Activated naive CD4-positive, alpha-beta T cell treated with anti-CD3 and anti-CD28 coated beads for 36 hours (primary cell): ENCODE results near the gene PRDX6. TPM values are rescaled to one million over a fixed set of nuclear protein-coding genes. Genes with fewer than 3 reads are reported as not detected.
"Not testable (repeated sequence)": the region's sequence is repeated elsewhere in the genome, so short reads cannot be mapped to it uniquely, and the experiment has no call there.

ENCODE experiments used
- CTCF ChIA-PET: fragments of 350-600 bp; sonication (Branson Sonifier 250); formaldehyde crosslinking; loops from one replicate; lab custom pipeline; 2021; ENCODE audit warnings: antibody characterized with exemption; lab: Charles Lee
- DNase-seq: peaks from one replicate; pipeline ENCODE4 v3.0.0-alpha.2; 2020
- H3K27ac Mint-ChIP-seq: one replicate; pipeline ENCODE4 v1.8.0; 2021; ENCODE audit warnings: mild to moderate bottlenecking, mixed read lengths
- H3K27me3 Mint-ChIP-seq: one replicate; pipeline ENCODE4 v1.8.0; 2021; ENCODE audit warnings: low read depth, mixed read lengths
- H3K36me3 Mint-ChIP-seq: one replicate; pipeline ENCODE4 v1.8.0; 2021; ENCODE audit warnings: low read depth, mixed read lengths
- H3K4me1 Mint-ChIP-seq: one replicate; pipeline ENCODE4 v1.8.0; 2021; ENCODE audit warnings: low read depth, mixed read lengths
- H3K4me3 Mint-ChIP-seq: one replicate; pipeline ENCODE4 v1.8.0; 2021; ENCODE audit warnings: mild to moderate bottlenecking, moderate library complexity, mixed read lengths
- H3K9me3 Mint-ChIP-seq: one replicate; pipeline ENCODE4 v1.8.0; 2021; ENCODE audit warnings: mixed read lengths
- intact Hi-C: fragments of 100-400 bp; cut with micrococcal nuclease; formaldehyde crosslinking; loops from one replicate; pipeline ENCODE4 v1.15.1; 2023
- total RNA-seq, 2 experiments: library from RNA; stranded (reverse); gene quantifications; one replicate each; pipeline ENCODE4 v1.2.3, GENCODE V29; 2021

The PRDX6 gene
- total RNA-seq, 2 experiments from 2014 or later, result 147 to 150 TPM

GRCh38 chr1:173505391-173505790 lies 28.3 kb downstream of the PRDX6 start:
- Mint-ChIP-seq H3K27me3 (no peaks in the 10 kb centered on the region), H3K4me1 (no peaks in the 10 kb centered on the region), H3K36me3 (no peaks in the 10 kb centered on the region), H3K27ac (no peak overlapping the region), H3K4me3 (no peak overlapping the region), H3K9me3 (no peaks in the 10 kb centered on the region)
- no peak for DNase-seq
- intact Hi-C loops, result no loop called here
- CTCF ChIA-PET, result no interaction called here

GRCh38 chr1:173506437-173506836 lies 29.3 kb downstream of the PRDX6 start:
- Mint-ChIP-seq H3K36me3 (no peaks in the 10 kb centered on the region), H3K27me3 (no peaks in the 10 kb centered on the region), H3K4me3 (no peak overlapping the region), H3K27ac (no peak overlapping the region), H3K4me1 (no peaks in the 10 kb centered on the region), H3K9me3 (no peaks in the 10 kb centered on the region)
- peak; percentile 7 for DNase-seq
- CTCF ChIA-PET, result interaction anchor here (0.8 kb wide), 1 partner anchor 65 kb away, joined by 3 read pairs; no protein-coding TSS in a partner anchor
- intact Hi-C loops, result loop anchor here (1.0 kb wide), 1 partner anchor 75 kb away; no protein-coding TSS in a partner anchor

GRCh38 chr1:173507205-173507846 lies 30.2 kb downstream of the PRDX6 start:
- Mint-ChIP-seq H3K27ac (no peak overlapping the region), H3K4me1 (no peaks in the 10 kb centered on the region), H3K36me3 (no peaks in the 10 kb centered on the region), H3K4me3 (no peak overlapping the region), H3K27me3 (no peaks in the 10 kb centered on the region), H3K9me3 (no peaks in the 10 kb centered on the region)
- CTCF ChIA-PET, result interaction anchor here (0.8 kb wide), 1 partner anchor 64 kb away, joined by 3 read pairs; no protein-coding TSS in a partner anchor
- intact Hi-C loops, result no loop called here
- DNase-seq, result no peak

GRCh38 chr1:173507847-173508209 lies 30.7 kb downstream of the PRDX6 start:
- Mint-ChIP-seq H3K27me3 (no peaks in the 10 kb centered on the region), H3K36me3 (no peaks in the 10 kb centered on the region), H3K4me1 (no peaks in the 10 kb centered on the region), H3K27ac (no peak overlapping the region), H3K4me3 (no peak overlapping the region), H3K9me3 (no peaks in the 10 kb centered on the region)
- intact Hi-C loops, result no loop called here
- no peak for DNase-seq
- CTCF ChIA-PET, result interaction anchor here (0.6 kb wide), 1 partner anchor 719 kb away, joined by 3 read pairs; no protein-coding TSS in a partner anchor

- CTCF ChIA-PET, result interaction anchor here (0.6 kb wide), 1 partner anchor 719 kb away, joined by 3 read pairs; no protein-coding TSS in a partner anchor
- Mint-ChIP-seq H3K27me3 (no peaks in the 10 kb centered on the region), H3K9me3 (peaks cover 2% of the 10 kb centered on the region), H3K4me3 (no peak overlapping the region), H3K36me3 (no peaks in the 10 kb centered on the region), H3K27ac (no peak overlapping the region), H3K4me1 (no peaks in the 10 kb centered on the region)
- no peak for DNase-seq
- intact Hi-C loops, result no loop called here
Observed at GRCh38 chr1:173508541-173508940, 31.4 kb downstream of the PRDX6 start.

- intact Hi-C loops, result no loop called here
- Mint-ChIP-seq H3K9me3 (peaks cover 10% of the 10 kb centered on the region), H3K4me1 (no peaks in the 10 kb centered on the region), H3K36me3 (peaks cover 1% of the 10 kb centered on the region), H3K4me3 (no peak overlapping the region), H3K27me3 (no peaks in the 10 kb centered on the region), H3K27ac (no peak overlapping the region)
- DNase-seq, result no peak
- CTCF ChIA-PET, result interaction anchor here (0.6 kb wide), 1 partner anchor 647 kb away, joined by 5 read pairs; no protein-coding TSS in a partner anchor
Observed at GRCh38 chr1:173509797-173510196, 32.7 kb downstream of the PRDX6 start.

GRCh38 chr1:173514503-173514902 lies 37.4 kb downstream of the PRDX6 start:
- CTCF ChIA-PET, DNase-seq, H3K4me1 Mint-ChIP-seq, H3K27ac Mint-ChIP-seq, intact Hi-C loops, H3K4me3 Mint-ChIP-seq, H3K36me3 Mint-ChIP-seq, H3K27me3 Mint-ChIP-seq: not testable (repeated sequence)
- peaks cover 10% of the 10 kb centered on the region for H3K9me3 Mint-ChIP-seq

GRCh38 chr1:173520799-173521198 lies 43.7 kb downstream of the PRDX6 start:
- no peaks in the 10 kb centered on the region for H3K36me3 Mint-ChIP-seq
- peaks cover 8% of the 10 kb centered on the region for H3K4me1 Mint-ChIP-seq
- no peaks in the 10 kb centered on the region for H3K27me3 Mint-ChIP-seq
- CTCF ChIA-PET, result interaction anchor here (0.7 kb wide), 1 partner anchor 44 kb away, joined by 3 read pairs; no protein-coding TSS in a partner anchor
- intact Hi-C loops, result no loop called here
- no peaks in the 10 kb centered on the region for H3K9me3 Mint-ChIP-seq
- DNase-seq, result no peak
- no peak overlapping the region for H3K27ac Mint-ChIP-seq
- H3K4me3 Mint-ChIP-seq, result no peak overlapping the region

- no peak for DNase-seq
- H3K27ac Mint-ChIP-seq, result no peak overlapping the region
- H3K9me3 Mint-ChIP-seq, result no peaks in the 10 kb centered on the region
- CTCF ChIA-PET, result interaction anchor here (0.9 kb wide), 1 partner anchor 13 kb away, joined by 3 read pairs; no protein-coding TSS in a partner anchor
- H3K36me3 Mint-ChIP-seq, result no peaks in the 10 kb centered on the region
- intact Hi-C loops, result no loop called here
- H3K27me3 Mint-ChIP-seq, result no peaks in the 10 kb centered on the region
- H3K4me3 Mint-ChIP-seq, result no peak overlapping the region
- H3K4me1 Mint-ChIP-seq, result peaks cover 12% of the 10 kb centered on the region
Observed at GRCh38 chr1:173523329-173523728, 46.2 kb downstream of the PRDX6 start.

- no peak overlapping the region for H3K4me3 Mint-ChIP-seq
- intact Hi-C loops, result no loop called here
- no peaks in the 10 kb centered on the region for H3K27me3 Mint-ChIP-seq
- no peak overlapping the region for H3K27ac Mint-ChIP-seq
- no peaks in the 10 kb centered on the region for H3K9me3 Mint-ChIP-seq
- CTCF ChIA-PET, result no interaction called here
- no peaks in the 10 kb centered on the region for H3K36me3 Mint-ChIP-seq
- peaks cover 27% of the 10 kb centered on the region for H3K4me1 Mint-ChIP-seq
- DNase-seq, result no peak
Observed at GRCh38 chr1:173525926-173526325, 48.8 kb downstream of the PRDX6 start.

GRCh38 chr1:173527151-173527826 lies 50.2 kb downstream of the PRDX6 start:
- no peak for DNase-seq
- Mint-ChIP-seq H3K27ac (no peak overlapping the region), H3K9me3 (no peaks in the 10 kb centered on the region), H3K4me1 (peaks cover 36% of the 10 kb centered on the region), H3K36me3 (no peaks in the 10 kb centered on the region), H3K27me3 (no peaks in the 10 kb centered on the region), H3K4me3 (no peak overlapping the region)
- intact Hi-C loops, result no loop called here
- CTCF ChIA-PET, result no interaction called here

- H3K4me3 Mint-ChIP-seq, result no peak overlapping the region
- CTCF ChIA-PET, result interaction anchor here (1.6 kb wide), 1 partner anchor 100 kb away, joined by 3 read pairs; no protein-coding TSS in a partner anchor
Observed at GRCh38 chr1:173529106-173529505, 52.0 kb downstream of the PRDX6 start.

More at GRCh38 chr1:173529106-173529505, 52.0 kb downstream of the PRDX6 start:
- no peaks in the 10 kb centered on the region for H3K36me3 Mint-ChIP-seq
- DNase-seq, result no peak
- H3K27me3 Mint-ChIP-seq, result no peaks in the 10 kb centered on the region
- peaks cover 40% of the 10 kb centered on the region for H3K4me1 Mint-ChIP-seq
- H3K27ac Mint-ChIP-seq, result no peak overlapping the region
- intact Hi-C loops, result no loop called here
- H3K9me3 Mint-ChIP-seq, result no peaks in the 10 kb centered on the region
